Nephron (organoid): ENCODE measurements around the gene PACS2.

Experiments
- H3K27ac Mint-ChIP-seq, 3 experiments: 2 replicates each; pipeline ENCODE4 v1.8.0; 2020; ENCODE audit warnings: mixed read lengths in 3 of 3, mild to moderate bottlenecking in 2 of 3, moderate library complexity in 1 of 3
- H3K27me3 Mint-ChIP-seq: 2 replicates; pipeline ENCODE4 v1.8.0; 2021; ENCODE audit warnings: low read depth, mild to moderate bottlenecking, moderate library complexity, mixed read lengths
- H3K36me3 Mint-ChIP-seq: 2 replicates; pipeline ENCODE4 v1.8.0; 2020; ENCODE audit warnings: low read depth, mixed read lengths
- H3K4me1 Mint-ChIP-seq: 2 replicates; pipeline ENCODE4 v1.8.0; 2020; ENCODE audit warnings: mixed read lengths
- H3K4me3 Mint-ChIP-seq, 3 experiments: 2 replicates each; pipeline ENCODE4 v1.8.0; 2020; ENCODE audit warnings: mild to moderate bottlenecking in 3 of 3, mixed read lengths in 3 of 3, moderate library complexity in 2 of 3
- H3K9me3 Mint-ChIP-seq: 2 replicates; pipeline ENCODE4 v1.8.0; 2020; ENCODE audit warnings: mixed read lengths
- CTCF ChIP-seq, 3 experiments: fragments of 200-600 bp; sonication (generic); IDR thresholded peaks; one replicate each; pipeline ENCODE4 v1.5.0; 2021; ENCODE audit warnings: antibody characterized with exemption in 3 of 3; ENCODE audit not compliant: unreplicated experiment in 3 of 3

The PACS2 gene

DNA sequence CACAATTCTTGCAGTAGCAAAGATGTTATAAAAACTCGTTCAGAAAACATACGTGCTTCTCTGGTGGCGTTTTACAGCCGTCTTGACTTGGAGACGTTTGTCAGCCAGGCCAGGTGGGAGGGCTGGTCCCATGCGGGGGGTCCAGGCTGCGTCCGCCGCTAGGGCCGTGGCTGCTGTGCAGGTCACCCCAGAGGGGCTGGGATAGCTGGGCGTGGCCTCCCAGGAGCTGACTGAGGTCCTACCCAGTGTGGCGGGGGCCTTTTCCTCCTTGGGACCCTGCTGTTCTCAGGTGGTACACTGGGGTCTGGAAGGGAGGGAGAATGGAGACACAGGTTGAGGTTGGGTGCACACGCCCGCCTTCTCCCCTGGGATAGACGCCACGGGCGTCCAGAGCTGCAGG is 130.3 kb downstream of the PACS2 start:
- no peak for TF ChIP-seq CTCF (IDR thresholded peaks at IDR 0.05; ENCODE audit: unreplicated experiment in 3 of 3)
- no peaks in the 10 kb centered on the region for H3K4me1 Mint-ChIP-seq

GRCh38 chr14:105445290-105445689 is 130.7 kb downstream of the PACS2 start:
- Mint-ChIP-seq H3K27ac (peak overlapping the region in 1 of 3 experiments; percentile 52), H3K4me3 (no peak overlapping the region), H3K9me3 (no peaks in the 10 kb centered on the region), H3K36me3 (peaks cover 11% of the 10 kb centered on the region), H3K27me3 (no peaks in the 10 kb centered on the region), H3K4me1 (no peaks in the 10 kb centered on the region)
- no peak for TF ChIP-seq CTCF (IDR thresholded peaks at IDR 0.05; ENCODE audit: unreplicated experiment in 3 of 3)

More for the DNA sequence above, 130.3 kb downstream of the PACS2 start:
- Mint-ChIP-seq H3K27me3 (no peaks in the 10 kb centered on the region), H3K36me3 (peaks cover 11% of the 10 kb centered on the region), H3K9me3 (no peaks in the 10 kb centered on the region), H3K27ac (no peak overlapping the region), H3K4me3 (no peak overlapping the region)

GRCh38 chr14:105445901-105446845 is 131.6 kb downstream of the PACS2 start:
- no peak for TF ChIP-seq CTCF (IDR thresholded peaks at IDR 0.05; ENCODE audit: unreplicated experiment in 3 of 3)

GRCh38 chr14:105446971-105447370 is 132.4 kb downstream of the PACS2 start:
- Mint-ChIP-seq H3K4me1 (no peaks in the 10 kb centered on the region), H3K9me3 (no peaks in the 10 kb centered on the region), H3K4me3 (no peak overlapping the region), H3K36me3 (peaks cover 12% of the 10 kb centered on the region), H3K27me3 (no peaks in the 10 kb centered on the region), H3K27ac (no peak overlapping the region)
- no peak for TF ChIP-seq CTCF (IDR thresholded peaks at IDR 0.05; ENCODE audit: unreplicated experiment in 3 of 3)

More at GRCh38 chr14:105445901-105446845, 131.6 kb downstream of the PACS2 start:
- H3K27me3 Mint-ChIP-seq: no peaks in the 10 kb centered on the region
- H3K9me3 Mint-ChIP-seq: no peaks in the 10 kb centered on the region
- H3K27ac Mint-ChIP-seq: peak overlapping the region in 1 of 3 experiments; percentile 52
- peaks cover 13% of the 10 kb centered on the region for H3K36me3 Mint-ChIP-seq
- H3K4me3 Mint-ChIP-seq: no peak overlapping the region
- no peaks in the 10 kb centered on the region for H3K4me1 Mint-ChIP-seq
